ENCODE measurements around the gene ADGRV1. TPM values are rescaled to one million over a fixed set of nuclear protein-coding genes. Genes with fewer than 3 reads are reported as not detected.

The ADGRV1 gene
- total and polyA plus RNA-seq, 2 donors (not counting 3 experiments of a cell fraction or from before 2014, with no cell fraction given): 0.11 to 0.55 TPM

- peak overlapping the region; percentile 42 for H3K4me2 ChIP-seq (ENCODE audit: insufficient read depth, low read length)
- TF ChIP-seq FOS (IDR thresholded peaks at IDR 0.05; ENCODE audit: borderline replicate concordance, insufficient read depth, low read length) (peak; percentile 13), GATA2 (IDR thresholded peaks at IDR 0.05; ENCODE audit: insufficient read depth, insufficient read length, low read depth, low read length) (no peak)
- TF ChIP-seq, protein P1, sequence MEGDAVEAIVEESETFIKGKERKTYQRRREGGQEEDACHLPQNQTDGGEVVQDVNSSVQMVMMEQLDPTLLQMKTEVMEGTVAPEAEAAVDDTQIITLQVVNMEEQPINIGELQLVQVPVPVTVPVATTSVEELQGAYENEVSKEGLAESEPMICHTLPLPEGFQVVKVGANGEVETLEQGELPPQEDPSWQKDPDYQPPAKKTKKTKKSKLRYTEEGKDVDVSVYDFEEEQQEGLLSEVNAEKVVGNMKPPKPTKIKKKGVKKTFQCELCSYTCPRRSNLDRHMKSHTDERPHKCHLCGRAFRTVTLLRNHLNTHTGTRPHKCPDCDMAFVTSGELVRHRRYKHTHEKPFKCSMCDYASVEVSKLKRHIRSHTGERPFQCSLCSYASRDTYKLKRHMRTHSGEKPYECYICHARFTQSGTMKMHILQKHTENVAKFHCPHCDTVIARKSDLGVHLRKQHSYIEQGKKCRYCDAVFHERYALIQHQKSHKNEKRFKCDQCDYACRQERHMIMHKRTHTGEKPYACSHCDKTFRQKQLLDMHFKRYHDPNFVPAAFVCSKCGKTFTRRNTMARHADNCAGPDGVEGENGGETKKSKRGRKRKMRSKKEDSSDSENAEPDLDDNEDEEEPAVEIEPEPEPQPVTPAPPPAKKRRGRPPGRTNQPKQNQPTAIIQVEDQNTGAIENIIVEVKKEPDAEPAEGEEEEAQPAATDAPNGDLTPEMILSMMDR (IDR thresholded peaks at IDR 0.05; ENCODE audit: extremely low read depth in 1 of 2, insufficient read depth in 1 of 2, low read depth in 1 of 2, low read length in 2 of 2): peak; percentile 64 to 71
- no peaks in the 10 kb centered on the region for H3K79me2 ChIP-seq (ENCODE audit: control insufficient read depth, insufficient read depth, low read length)
- intact Hi-C loops (cut with micrococcal nuclease) (loop anchor here (1.0 to 5.0 kb wide), 10 partner anchors 37 to 487 kb away; no protein-coding TSS in a partner anchor), dilution Hi-C loops (cut with MboI; ENCODE audit: extremely low pct_ligation_motif_present, low sequenced_read_pairs) (loop anchor here (25.0 kb wide), 1 partner anchor 455 kb away; the partner anchor contains the start of gene ARRDC3)
- FAIRE-seq (peak; percentile 74), DNase-seq (ENCODE audit: low read depth, low spot score) (peak; percentile 93)
- H3K9me1 ChIP-seq (replicated peaks; ENCODE audit: control insufficient read depth, extremely low read depth, insufficient read depth, low read length): no peaks in the 10 kb centered on the region
- no peaks in the 10 kb centered on the region for H3K27me3 ChIP-seq (ENCODE audit: control insufficient read depth in 2 of 2, insufficient read depth in 2 of 2, low read length in 2 of 2)
- H3K36me3 ChIP-seq (ENCODE audit: control insufficient read depth in 2 of 2, extremely low read depth in 1 of 2, insufficient read depth in 2 of 2, low read length in 2 of 2): no peaks in the 10 kb centered on the region
- H3K9me3 ChIP-seq (replicated peaks; ENCODE audit: control insufficient read depth, insufficient read depth, low read length): no peaks in the 10 kb centered on the region
- peaks cover 5% of the 10 kb centered on the region for H3K4me1 ChIP-seq (ENCODE audit: control insufficient read depth, extremely low read depth, insufficient read depth, low read length)
- H3K27ac ChIP-seq (ENCODE audit: insufficient read depth, low read depth, low read length): no peak overlapping the region
- peak overlapping the region; percentile 37 for H3K9ac ChIP-seq (replicated peaks; ENCODE audit: extremely low read depth, insufficient read depth, low read length)
- peak overlapping the region; percentile 64 for H2AFZ ChIP-seq (ENCODE audit: low read depth, low read length)
- no peaks in the 10 kb centered on the region for H4K20me1 ChIP-seq (replicated peaks; ENCODE audit: control insufficient read depth, extremely low read depth, insufficient read depth, low read length)
- H3K4me3 ChIP-seq (replicated peaks in 1 of 3; ENCODE audit: insufficient read depth in 1 of 3, low read depth in 1 of 3, low read length in 3 of 3): no peak overlapping the region
- CTCF ChIA-PET: interaction anchor here (0.6 to 3.8 kb wide), 68 partner anchors 9 to 490 kb away, joined by 3 to 158 read pairs (median 5); partner anchors contain the start of gene ARRDC3
- POLR2A ChIA-PET: interaction anchor here (0.6 to 1.1 kb wide), 2 partner anchors 451 to 480 kb away, joined by 4 to 7 read pairs; partner anchors contain the start of gene ARRDC3
- no TSS peak for BruUV-seq (replicated peaks)
These were observed 373.6 kb downstream of the ADGRV1 start for GRCh38 chr5:90932052-90932699.
